Inflammatory macrophage treated with lipopolysaccharide for 1 hour (primary cell): ENCODE measurements around the gene TMEM44.
A peak's percentile ranks its signal among the peaks of the same experiment; 100 is the strongest.

Experiments used
- DNase-seq, 2 donors: peaks; one replicate each; pipeline ENCODE4 v3.0.0-alpha.2; 2020 to 2022

The TMEM44 gene

DNA sequence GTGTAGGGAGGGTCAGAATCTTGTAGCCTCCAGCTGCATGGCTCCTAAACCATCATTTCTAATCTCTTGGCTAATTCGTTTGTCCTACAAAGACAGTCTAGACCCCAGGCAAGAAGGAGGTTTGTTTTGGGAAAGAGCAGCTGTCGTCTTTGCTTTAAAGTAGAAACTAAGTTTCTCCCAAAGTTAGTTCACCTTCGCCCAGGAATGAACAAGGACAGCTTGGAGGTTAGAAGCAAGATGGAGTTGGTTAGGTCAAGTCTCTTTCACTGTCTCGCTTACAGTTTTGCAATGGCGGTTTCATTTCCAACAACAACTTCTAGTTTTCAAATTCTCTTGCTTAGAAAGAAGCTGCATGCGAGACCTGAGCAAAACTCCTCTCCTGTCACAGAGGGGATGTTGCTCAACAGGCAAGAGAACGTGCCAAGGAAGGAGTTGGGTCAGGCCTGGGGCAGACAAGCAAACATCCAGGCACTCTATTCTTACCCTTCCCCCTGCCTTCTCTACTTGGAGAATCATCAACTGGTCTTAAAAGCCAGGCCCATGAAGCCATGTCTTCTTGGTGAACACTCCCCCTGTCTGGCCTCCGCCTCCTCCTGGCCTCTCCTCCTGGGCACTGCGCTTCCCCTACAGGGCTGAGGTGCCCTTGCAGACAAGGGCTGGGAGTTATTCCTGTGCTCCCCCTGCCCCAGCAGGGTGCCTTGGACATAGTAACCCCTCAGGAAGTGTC, 57.6 kb downstream of the TMEM44 start:
- DNase-seq = peak; percentile 49 to 53

DNA sequence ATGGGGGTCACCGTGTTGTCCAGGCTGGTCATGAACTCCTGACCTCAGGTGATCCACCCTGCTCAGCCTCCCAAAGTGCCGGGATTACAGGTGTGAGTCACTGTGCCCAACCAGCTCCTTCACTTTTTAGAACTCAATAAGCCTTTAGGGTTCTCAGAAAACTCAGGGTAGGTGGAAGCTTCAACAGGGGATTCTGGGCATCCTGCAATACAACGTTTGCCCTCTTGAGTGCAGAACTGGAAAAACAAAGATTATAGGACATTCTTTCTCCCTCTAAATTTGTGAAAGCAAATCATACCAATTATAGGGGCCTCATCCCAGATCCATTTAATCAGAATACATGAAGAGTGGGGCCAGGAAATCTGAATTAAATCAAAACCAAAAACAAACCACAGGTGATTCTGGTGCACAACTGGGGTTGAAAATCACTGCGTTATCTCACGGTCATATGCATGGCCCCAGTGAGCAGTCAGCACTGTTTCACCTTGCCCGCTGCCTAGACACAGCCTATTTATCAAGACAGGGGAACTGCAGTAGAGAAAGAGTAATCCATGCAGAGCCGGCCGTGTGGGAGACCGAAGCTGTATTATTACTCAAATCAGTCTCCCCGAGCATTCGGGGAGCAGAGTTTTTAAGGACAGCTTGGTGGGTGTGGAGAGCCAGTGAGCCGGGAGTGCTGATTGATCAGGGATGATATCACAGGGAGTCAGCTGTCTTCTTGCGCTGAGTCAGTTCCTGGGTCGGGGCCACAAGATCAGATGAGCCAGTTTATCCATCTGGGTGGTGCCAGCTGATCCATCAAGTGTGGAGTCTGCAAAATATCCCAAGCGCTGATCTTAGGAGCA, 58.4 kb downstream of the TMEM44 start:
- DNase-seq = peak; percentile 59 to 89

DNA sequence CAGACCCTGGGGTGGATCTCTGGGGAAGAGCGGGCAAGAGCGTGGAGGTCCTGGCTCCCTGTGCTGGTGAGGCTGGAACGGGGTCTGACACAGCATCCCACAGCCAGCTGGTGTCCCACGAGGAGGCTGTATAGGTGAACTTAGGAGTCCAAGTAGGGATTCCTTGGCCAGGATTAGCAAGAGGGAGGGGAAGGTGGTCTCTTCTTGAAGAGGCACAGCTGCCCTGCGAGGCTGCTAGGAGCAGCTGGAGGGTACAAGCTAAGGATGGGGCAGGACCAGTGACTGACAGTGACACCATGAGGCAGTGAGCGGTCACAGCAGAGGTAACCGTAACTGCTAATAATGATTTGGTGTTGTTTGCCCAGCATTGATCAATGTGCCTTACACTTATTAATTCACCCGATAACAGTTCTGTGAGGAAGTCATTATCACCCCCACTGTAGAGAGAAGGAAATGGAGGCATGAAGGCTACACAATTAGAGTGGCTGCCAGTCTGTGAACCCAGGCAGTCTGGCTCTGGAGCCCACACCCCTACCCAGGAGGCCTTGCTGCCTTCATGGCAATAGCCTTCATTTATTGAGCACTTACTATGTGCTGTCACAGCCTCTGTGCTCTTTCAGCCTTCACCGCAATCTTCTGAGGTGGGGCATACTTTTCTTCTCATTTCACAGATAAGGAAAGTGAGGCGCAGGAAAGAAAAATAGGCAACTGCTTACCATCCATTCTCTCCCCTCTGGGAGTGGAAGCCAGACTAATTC, 59.4 kb downstream of the TMEM44 start:
- DNase-seq = peak; percentile 53 to 72

DNA sequence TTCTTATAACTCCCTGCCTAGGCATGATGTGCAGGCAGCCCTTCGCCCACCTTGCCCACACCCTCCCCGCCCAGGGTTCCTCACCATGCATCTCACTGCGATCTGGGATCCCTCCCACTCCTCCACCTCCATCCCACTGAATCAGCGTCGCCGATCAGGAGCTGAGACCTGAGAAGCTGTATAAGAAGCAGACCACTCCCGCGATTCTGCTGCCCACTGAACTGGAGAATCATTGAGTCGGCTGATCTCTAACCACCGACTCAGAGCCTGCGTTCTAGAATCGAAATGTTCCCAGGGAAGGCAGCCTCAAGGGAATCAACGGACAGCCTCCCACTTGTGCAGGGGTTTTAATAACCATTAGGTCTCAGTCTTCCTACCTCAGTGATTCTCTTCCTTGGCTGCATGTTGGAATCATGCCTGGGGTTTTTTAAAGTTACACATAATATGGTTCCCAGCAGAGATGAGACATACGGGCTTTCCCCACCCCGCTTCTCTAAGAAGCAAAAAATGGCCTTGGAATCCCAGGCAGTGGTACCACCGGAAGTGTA, 60.2 kb downstream of the TMEM44 start:
- DNase-seq = peak; percentile 91 to 95

DNA sequence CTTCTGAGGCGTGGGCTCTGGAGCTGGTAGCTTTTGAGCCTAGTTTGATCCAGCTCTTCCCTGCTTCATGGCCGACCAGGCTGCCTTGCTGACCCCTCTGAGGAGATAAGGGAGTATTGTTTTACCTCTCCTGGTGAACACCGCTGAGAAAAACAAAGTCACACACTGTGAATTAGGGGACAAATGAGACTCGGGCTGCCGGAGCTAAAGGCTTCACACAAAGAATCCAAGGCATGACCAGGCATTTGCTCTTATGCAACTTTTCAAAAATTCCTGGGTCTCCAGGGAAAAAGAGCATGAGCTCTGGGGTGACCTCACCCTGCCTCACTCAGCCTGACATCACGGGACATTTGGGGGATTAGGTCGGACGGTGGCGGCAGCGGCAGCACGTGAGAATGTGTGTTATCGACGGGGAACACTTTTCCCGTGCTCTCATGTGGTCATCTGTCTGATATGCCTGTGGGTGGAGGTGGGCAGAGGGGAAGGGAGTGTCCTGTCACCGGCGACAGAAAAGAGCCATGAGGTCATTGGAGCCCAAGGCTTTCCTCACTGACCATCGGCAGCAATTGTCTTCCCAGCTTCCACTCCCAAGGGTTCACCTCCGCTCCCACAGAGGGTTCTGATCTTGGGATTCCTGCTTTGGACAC, 61.0 kb downstream of the TMEM44 start:
- peak; percentile 97 to 100 for DNase-seq

DNA sequence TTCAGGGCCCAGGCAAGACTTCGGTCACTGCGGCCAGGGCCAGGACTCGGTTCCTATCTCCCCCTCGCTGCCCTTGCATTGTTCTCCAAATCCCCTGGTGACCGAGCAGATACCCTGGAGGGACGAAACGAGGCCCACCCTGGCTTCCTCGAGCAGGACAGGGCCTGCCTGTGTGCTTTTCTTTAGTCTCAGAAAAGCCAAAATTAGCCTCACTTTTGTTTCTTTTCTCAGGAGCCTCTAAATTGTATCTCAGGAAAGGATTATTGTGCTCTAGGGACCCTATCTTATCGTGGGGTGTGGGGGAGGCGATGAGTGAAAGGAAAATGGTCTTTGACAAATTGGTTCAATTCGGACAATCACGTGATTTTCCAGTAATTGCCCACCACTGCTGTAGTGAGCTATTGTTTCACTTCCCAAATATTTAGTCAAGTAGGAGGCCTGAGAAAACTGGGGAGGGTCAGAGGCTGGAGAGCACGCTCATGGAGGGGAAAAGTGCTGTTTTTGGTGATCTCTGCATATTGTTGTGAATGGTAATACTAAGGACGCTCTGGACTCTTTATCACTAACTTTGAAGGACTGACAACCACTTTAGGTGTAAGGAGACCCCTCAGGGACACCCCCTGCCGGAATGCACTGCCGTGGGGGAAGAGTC, 61.6 kb downstream of the TMEM44 start:
- peak; percentile 59 to 74 for DNase-seq

DNA sequence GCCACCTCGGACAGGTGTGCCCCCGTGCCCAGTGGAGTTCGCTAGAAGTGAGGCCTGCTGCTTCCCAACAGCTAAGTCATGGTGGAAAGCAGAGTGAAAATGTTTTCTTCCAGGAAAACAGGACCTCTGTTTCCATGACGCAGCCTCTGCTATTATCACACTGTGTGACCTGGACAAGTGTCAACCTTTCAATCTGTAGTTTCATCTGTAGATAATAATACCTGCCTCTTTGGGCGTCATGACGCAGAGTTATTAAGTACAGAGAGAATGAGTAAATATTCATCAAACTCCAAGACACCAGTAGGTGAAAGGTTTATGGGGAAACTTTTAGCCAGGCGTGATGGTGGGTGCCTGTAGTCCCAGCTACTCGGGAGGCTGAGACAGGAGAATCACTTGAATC, 62.3 kb downstream of the TMEM44 start:
- no peak for DNase-seq

DNA sequence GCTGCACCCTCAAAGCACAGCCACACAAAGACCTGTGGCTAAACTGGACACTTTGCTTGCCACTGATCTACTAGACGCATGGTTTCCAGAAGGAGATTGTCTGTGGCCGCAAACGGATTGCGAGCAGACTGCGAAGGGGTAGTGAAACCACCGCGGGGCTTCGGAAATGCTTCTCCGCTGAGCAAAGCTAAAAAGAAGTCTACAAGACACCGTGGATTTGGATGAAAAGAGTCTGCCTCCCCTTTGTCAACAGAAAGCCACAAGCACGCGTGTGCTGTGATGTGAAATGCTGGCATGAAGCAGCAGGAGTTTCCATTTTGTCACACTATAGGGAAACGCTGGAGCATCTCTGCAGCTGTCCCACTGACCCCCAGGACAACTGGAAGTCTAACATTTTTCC, 63.0 kb downstream of the TMEM44 start:
- DNase-seq = peak; percentile 51 to 61

DNA sequence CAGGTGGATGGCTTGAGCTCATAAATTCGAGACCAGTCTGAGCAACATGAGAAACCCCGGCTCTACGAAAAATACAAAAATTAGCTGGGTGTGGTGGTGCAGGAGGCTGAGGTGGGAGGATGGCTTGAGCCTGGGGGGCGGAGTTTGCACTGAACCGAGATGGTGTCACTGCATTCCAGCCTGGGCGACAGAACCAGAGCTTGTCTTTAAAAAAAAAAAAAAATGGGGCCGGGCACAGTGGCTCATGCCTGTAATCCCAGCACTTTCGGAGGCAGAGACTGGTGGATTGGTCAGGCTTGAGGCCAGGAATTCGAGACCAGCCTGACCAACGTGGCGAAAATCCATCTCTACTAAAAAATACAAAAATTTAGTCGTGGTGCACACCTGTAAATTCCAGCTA, 64.0 kb downstream of the TMEM44 start:
- no peak for DNase-seq

DNA sequence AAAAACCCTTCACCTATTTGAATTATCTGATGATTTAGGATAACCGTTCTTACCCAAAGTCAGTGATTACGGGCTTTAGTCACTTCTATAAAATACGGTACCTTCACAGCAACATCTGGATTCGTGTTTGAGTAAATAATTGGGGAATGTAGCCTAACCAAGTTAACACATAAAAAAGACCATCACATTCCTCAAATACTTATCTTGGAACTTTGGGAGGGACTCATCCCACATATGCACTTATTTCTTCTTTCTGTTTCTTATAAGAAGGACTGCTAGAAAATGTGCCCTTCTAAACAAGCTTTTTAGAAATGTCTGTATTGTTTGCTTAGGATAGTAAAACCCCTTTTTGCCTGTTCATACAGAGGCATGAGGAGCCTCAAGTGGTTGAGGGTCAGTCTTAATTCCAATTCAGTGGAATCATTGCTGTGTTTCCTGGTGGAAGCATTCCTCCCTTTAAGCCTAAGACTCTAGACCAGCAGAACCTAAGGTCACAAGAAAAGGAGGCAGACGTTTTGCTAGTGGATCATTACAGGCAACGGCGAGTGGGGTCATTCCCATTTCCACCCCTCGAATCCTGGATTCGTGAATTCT, 67.5 kb downstream of the TMEM44 start:
- DNase-seq = no peak

DNA sequence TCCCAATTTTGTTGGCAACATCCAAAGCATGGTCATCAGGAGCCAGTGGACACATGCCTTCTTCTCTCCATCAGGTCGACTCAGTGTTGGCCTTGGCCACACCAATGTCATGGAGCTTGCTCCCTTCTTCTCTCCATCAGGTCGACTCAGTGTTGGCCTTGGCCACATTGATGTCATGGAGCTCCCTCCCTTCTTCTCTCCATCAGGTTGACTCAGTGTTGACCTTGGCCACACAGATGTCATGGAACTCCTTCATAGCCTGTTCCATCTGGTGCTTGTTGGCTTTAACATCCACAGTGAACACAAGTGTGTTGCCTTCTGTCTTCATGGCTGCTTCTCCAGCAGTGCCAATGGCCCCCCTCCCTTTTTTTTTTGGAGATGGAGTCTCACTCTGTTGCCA, 70.2 kb downstream of the TMEM44 start:
- DNase-seq = no peak

DNA sequence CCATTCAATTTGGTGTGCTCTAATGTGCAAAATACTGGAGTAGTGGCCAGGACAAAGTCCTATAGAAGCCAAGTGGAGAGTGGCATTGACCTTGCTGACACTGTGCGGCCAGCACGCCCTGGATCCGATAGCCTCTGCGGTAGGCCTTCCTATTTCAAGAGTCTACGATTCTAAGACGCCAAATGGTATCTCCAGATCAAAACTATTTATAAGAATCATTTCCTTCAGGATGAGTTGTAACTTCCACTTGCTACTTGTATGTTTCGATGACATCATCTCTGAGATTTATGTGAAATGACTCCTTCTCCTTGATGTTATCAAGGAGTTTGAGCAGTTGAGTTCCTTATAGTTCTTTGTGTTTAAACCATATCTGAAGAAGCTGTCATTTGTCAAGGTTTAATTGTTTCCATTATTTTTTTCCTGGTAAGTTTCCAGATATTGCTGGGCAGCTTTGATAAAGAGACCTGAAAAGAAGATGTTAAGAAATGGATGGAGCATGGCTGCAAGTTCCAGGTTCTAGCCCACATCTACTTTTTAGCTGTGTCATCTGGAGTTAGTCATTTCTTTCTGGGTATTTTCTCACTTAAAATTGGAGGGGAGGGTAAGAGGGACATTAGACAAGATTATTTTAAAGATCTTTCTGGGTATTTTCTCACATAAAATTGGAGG, 71.8 kb downstream of the TMEM44 start:
- peak; percentile 67 to 78 for DNase-seq

DNA sequence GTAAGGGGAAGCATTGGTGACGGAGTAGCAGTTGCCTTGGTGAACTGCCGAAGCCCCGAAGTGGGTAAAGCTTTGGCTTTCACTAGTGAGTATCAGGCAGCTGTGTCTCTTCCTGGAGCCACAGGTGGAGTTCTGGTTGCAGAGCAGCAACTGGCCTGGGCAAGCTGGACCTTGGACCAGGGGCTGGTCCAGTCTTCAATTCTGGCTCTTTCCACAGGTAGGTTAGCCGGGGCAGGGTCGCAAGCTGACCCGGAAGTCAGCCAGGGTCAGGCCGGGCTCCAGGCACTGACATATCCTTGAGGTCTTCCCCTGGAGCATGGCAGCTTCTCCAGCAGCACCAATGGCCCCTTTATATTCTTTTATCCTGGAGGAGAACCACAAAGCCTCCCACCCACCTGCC, 73.2 kb downstream of the TMEM44 start:
- no peak for DNase-seq

DNA sequence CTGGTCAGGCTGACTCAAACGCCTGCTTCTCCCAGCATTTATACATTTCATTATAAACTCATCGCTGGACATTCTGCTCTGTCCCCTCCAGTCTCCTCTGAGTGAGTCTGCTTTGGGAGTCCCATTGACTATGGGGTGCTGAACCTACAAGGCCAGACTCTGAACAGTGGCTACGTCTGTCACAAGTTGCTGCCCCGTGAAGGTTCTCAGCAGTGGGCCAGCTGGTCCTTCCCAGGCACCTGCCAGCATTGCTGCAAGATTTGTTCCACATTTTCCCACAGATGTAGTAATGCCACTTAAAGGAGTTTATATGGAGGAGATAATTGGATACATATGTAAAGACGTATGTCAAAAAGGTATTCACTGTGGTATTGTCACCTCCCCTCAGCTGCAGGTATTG, 73.7 kb downstream of the TMEM44 start:
- no peak for DNase-seq

DNA sequence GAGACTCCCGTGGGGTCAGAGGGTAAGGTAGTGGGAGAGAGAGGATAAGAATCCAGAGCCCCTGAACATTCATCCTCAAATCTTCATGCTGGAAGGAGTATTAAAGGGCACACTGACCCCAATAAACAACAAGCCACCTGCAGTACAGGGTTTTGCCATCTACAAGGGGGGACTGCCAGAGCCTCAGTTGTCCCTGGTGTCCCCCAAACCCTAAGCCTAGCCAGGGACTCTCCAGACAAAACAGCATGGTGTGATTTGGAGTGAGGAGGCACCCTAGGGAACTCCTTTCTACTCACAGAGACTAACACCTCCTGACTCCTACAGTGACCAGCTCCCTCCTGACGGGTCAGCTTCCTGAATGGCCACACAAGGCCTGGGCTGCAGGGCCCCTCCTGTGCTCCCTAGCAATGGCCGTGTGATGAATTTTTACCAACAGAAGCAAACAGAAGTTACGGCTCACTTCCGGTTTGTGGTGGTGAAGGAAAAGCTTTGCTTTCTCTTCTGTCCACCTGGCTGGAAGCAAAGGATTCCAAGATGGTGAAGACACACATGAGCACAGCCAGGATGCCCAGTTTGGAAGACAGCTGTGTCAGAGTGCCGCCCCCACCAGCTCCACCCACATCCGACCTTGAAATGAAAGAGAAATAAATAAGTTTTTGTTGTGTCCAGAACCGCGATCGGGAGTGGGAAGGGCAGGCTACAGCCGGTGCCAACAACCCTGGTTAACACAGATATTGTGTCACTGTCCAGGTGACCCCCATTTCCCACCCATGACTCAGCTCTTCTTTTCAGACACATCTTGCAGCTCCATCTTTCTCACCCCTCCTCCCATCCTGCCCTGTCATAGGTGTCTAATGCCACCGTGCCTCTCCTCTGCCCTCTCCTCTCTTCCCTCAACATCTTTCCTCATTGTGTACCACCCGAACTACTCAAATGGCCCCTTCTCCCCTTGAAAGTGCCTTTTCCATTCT, 76.8 kb downstream of the TMEM44 start:
- DNase-seq = peak in 1 of 2 donors; percentile 48

DNA sequence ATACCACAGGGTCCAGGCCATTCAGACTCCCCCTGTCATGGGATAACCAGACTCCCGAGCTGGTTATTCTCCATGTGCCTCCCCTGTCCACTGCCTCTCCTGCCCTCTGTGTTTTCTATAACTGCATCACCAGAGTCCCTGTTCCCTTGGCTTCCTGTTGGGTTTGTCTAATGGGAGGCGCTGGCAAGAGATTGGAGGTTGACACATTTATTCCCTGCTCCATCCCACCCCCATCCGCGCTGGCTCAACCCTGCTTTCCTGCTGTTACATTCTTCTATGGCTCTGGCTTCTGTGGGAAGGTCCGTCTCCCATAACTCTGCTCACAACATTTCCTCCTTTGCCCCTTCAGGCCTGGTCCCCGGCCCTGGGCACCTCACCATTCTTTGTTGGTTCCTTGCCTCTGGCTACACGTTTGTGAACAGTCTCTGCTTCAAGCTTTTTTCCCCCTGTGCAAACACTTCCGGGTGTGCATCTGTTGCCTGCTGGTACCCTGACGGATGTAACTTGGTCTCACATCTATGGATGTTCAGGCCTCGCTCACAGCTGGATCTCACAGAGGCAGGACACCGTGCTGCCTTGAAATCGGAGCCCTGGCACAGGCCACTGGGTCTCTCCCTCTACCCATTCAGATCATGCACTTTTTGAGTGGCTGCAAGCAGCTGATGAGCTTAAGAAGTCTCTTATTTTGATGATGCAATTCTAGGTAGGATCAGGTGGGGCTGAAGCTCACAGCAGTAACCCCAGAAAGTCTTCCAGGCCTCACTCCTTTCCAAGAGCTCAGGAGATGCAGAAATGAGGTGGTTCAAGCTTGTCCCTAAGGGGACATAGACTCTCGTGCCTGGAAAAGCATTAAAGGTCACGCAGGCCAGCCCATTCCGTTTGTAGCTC, 77.8 kb downstream of the TMEM44 start:
- no peak for DNase-seq

DNA sequence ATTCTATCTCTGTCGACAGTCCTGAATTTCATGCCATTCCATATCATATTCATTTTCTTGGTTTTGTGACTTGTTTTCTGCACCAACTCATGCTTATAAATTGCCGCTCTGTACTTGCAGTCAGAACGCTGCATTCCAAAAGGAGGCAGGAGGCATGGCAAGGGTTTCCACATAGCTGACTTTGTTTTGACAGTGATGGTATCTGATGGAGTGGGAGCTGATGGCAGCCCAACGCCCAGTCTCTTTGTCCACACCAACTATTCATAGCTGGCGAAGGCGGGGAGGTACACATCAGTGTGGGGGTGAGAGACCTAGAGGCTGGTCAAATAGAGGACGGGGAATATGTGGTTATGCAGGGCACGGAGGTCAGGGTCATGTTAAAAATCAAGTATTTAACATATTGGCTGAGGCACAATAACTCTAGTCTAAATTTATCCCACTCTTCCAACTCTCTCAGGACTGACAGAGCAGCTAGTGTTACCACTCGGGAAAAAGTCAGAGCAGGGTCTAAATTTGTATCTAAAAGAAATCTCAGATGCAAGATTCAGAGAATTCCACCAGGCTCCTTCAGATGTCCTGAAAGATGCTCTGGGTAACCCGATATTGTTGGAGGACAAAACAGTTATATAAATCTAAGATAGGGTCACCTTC, 78.6 kb downstream of the TMEM44 start:
- DNase-seq = no peak

DNA sequence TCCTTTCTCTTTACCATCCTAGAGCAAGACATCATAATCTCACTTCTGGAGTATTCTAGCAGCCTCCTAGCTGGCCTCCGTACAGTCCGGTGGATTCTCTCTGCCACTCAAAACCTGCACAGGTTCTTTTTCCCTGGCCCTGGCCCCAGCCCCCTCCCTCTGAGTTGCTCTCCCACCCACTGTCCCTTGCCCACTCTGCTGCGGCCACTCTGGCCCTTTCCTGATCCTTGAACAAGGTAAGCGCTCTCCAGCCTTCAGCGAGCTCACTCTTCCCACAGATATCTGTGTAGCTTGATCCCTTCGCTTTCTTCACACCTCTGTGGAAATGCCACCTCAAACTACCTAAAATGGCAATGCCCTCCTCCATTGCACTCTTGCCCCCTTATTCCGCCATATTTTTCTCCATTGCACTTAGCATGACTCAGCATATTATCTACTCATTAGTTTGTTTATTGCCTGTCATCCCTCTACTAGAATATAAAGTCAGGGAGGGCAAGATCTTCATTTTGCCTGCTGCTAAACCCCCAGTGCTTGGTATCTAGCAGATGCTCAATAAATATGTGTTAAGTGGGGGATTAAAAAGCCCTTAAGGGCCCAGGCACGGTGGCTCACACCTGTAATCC, 80.8 kb downstream of the TMEM44 start:
- DNase-seq = no peak
